GM21447 (cell line): Measurements from ENCODE around the gene KLF7.

Experiments
- ATAC-seq: cut with Tn5 transposase; IDR thresholded peaks from one replicate; pipeline ENCODE4 v1.9.1; 2021; ENCODE audit not compliant: unreplicated experiment

Gene KLF7

GRCh38 chr2:207097278-207097677, 68.5 kb downstream of the KLF7 start:
- no peak for ATAC-seq

DNA sequence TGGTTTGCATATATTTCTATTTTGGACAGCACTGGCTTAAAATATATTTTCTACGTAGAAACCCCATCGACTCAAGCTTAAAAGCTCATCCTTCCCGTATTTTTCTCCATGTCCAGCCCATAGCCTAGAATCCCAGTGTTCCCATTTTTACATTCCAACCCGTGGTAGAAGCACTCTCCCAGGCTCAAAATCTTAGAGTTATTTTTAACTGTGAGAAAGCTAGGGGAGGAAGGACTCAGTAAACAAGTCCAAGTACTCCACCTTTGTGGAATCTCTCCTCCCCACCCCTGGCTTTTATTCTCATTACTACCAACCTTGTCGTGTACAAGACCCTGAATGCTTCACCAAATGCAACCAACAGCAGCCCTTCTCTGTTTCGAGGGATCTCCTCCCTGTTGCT, 69.8 kb downstream of the KLF7 start:
- ATAC-seq, result no peak

DNA sequence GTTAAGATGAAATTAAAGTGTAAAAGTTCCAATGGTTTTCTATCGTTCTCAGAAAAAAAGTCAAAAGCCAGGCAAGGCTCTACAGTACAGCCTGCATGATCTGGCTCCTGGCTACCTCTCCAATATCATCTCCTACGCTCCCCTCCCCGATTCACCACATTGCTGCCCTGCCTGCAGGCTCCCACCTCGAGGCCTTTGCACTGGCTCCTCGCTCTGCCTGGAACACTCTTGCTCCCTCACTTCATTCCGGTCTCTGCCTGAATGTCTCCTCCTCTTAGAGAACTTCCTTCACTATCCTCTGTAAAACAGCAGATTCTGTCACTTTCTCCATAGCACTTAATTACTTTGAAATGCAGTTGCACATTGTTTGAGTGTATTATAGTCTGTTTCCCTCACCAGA, 72.5 kb downstream of the KLF7 start:
- no peak for ATAC-seq

GRCh38 chr2:207092818-207093217, 72.9 kb downstream of the KLF7 start:
- no peak for ATAC-seq

DNA sequence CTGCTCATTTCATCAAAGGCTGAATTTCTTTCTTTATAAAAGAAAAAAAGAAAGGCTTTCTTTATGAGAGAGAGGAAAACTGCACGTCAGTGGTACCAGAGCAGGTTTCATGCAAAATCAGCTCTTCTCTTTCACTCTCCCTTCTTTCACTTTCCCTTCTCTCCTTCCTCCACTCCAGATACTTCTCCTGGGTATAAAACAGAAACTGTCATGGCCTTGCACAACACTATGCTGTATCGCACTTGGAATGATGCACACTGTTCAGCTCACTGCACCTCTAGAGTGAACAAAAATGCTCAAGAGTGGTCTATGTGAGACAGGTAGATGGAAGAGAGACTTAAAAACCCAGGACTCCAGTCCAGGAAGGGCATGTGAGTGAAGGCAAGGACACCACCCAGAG, 73.8 kb downstream of the KLF7 start:
- no peak for ATAC-seq

- ATAC-seq, result no peak
Observed at GRCh38 chr2:207091176-207091575, 74.6 kb downstream of the KLF7 start.

DNA sequence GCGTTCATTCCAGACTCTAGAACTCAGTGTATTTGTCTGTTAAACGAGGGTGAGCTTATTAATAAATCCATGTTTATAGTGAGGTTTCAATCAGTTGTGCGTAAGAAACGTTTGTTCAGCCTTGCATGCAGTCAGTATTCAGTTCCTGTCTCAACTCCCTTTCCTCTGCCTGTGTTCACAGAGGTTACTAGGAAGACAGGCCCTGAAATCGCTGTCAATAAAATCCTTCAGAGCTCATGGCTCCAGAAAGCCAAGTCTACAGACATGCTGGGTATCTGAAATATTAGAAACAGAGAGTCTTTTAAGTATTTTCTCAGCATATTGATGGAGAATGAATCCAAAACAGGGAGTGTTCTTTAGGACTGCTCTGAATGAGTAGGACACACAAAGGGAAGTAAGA, 75.4 kb downstream of the KLF7 start:
- no peak for ATAC-seq

GRCh38 chr2:207088839-207089238, 76.9 kb downstream of the KLF7 start:
- no peak for ATAC-seq

DNA sequence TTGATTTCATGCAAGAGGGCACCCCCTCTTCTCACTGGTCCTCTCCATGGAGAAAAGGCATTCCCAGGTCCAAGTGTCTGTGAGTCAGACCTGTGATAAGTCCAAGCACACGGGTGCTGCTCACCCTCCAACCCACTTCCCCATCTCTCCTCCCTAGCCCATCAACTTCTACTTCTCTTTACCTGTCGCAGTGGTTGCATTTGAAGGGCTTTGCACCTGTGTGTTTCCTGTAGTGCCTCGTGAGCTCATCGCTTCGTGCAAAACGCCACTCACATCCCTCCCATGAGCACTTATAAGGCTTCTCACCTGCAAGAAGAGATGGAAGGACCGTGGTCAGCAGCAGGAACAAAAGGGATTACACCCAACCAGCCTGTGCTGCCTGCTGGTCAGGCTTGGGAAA, 77.5 kb downstream of the KLF7 start:
- no peak for ATAC-seq

DNA sequence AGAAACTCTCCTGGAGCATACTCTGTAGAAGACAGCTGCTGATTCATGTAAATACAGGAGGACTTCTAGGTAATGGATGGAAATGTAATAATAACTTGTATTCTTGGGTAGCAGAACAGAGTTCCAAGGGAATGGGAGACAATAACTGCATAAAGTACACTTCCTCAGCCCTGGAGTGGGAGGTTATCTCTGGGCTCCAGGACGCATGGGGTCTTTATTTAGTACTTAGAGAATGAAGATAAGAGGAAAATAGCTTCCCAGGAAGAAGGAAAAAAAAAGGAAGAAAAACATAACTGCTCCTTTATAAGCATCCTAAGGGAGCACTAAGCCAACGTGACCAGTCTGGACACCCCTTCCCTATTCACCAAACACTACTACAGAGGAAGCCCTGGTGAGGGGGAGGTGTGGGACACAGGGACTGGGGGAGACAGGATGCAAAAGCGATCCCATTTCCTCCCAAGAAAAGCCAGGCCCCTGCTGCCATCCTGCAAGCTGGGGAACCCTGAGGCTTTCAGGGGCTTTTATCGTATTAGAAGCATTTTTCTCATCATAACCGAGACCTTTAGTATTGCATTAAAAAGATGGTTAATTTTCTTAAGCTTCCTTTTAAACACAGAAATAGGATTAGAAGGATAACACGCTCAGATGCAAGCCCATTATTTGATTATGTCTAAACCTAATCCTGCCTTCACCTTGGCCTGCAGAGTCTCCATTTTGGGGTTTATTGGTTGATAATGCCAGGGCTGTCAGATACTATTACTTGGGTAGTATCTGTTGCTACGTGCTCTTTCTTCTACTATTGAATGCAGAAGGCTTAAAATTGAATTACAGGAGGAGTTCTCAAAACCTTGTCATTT, 78.5 kb downstream of the KLF7 start:
- ATAC-seq, result no peak

GRCh38 chr2:207086136-207086535, 79.6 kb downstream of the KLF7 start:
- ATAC-seq, result no peak

GRCh38 chr2:207085110-207085509, 80.6 kb downstream of the KLF7 start:
- ATAC-seq, result no peak

DNA sequence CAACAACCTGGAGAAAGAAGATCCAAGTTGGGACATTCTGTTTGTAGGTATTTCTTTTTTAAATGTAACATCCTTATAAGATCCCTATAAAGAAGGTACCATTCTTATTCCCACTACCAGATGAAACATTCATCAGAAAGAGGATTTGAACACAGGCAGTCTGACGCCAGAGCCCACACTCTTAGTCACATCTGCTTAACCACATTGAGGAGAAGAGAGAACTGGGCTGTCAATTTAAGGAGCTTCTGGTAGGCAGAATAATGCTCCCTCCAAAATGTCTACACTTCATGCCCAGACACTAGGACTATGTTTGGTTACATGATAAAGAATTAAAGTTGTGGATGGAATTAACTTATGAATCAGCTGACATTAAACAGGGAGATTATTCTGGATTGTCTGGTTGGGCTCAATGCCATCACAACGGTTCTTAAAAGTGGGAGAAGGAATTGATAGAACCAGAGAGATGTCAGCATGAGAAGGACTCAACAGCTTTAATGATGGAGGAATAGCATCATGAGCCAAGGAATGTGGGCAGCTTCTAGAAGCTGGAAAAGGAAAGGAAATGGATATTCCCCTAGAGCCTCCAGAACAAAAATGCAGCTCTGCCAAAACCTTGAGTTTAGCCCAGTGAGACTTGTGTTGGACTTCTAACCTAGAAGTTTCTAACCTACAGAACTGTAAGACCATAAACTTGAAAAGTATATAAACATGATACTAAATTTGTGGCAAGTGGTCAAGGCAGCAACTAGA, 82.2 kb downstream of the KLF7 start:
- ATAC-seq, result no peak

DNA sequence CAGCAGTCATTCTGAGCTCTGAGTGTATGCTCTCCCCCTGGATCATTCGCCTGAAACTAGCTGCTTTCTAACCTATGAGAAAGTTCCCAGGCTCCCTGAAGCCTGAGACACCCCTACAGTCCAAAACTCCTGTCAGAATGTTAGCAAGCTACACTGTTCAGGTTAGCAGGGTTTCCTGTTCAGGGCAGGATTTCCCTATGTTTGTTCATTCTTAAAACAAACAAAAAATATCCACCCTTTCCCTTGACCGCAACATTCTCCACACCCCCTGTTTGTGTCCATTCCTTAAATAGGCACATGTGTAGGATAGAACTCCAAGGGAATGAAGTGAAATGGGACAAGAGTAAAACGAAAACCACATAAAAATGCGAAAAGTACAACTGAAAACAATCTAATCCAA, 83.1 kb downstream of the KLF7 start:
- ATAC-seq, result no peak

DNA sequence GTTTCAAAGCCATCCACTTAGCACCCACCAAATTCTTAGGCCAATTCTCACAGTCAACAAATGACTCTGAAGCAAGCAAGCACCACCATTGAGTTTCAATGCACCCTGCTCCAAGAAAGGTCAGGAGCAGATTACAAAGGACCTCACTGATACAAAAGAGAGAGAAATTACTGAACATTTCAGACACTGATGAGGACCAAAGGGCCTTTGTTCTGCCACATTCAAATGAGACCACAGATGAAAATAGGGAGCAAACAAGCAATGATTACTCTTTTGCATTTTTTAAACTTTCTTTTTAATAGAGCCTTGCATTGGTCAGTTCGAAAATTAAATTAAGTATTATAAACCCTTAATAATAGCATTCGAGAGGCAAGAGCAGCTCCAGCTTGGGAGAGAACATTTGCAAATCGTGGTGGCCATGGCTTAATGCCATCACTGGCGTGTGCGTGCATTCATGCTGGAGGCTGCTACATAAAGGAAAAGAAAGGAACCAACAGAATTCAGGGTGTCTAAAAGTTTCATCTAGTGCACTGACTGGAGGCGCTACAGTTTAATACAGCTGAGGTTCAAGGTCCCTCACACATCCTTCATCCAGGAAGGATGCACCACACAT, 87.5 kb downstream of the KLF7 start:
- no peak for ATAC-seq

- no peak for ATAC-seq
Observed at GRCh38 chr2:207077266-207077665, 88.5 kb downstream of the KLF7 start.

DNA sequence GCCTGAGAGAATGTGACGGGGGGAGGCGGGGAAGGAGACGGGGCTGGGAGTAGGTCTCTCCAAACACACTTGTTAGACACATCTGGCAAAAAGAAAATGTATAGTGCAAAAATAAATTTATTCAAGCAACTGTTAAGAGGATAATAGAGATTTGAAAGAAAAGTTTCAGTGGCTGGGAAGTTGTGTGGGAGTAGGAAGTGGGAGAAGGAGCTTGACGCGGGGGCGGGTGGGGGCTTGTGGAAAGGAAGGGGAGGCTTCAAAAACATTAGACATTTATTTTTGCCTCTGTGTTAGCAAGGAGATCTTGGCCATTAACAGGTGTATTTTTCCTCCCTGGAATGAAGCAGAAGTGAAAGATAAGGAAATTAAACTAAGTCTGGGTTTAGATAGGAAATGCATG, 90.3 kb downstream of the KLF7 start:
- no peak for ATAC-seq

- ATAC-seq, result peak; percentile 45
Observed at GRCh38 chr2:207073801-207074678, 91.7 kb downstream of the KLF7 start.

DNA sequence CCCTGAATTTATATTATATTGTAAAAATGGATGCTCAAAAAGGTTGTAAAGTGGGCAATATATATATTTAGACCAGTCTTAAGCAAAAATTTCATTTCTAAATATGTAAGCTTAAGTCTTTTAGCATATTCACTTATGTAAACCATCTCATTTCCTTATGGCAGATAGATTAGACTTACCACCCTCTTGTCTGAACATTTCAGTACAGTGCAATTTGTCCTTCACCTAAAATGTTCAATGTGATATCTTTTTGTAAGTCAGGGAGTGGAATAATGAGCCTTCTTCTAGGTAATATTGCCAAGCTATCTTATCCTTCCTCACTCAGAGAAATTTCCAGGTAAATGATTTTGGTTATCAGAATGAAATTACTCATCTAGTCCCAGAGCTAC, 92.3 kb downstream of the KLF7 start:
- ATAC-seq, result peak; percentile 24

GRCh38 chr2:207072571-207072970, 93.2 kb downstream of the KLF7 start:
- ATAC-seq, result no peak

GRCh38 chr2:207071820-207072219, 93.9 kb downstream of the KLF7 start:
- ATAC-seq, result no peak
